C4-2B (cell line): Measurements from ENCODE around the gene TRPM1.

Experiments
- H3K27ac ChIP-seq: fragments of 450-650 bp; 2 replicates; pipeline ENCODE4 v1.5.1; 2017
- ZFX ChIP-seq: fragments of 450-650 bp; IDR thresholded peaks from 2 replicates; pipeline ENCODE4 v1.6.1; 2017
- TF ChIP-seq, protein P1 (sequence below): fragments of 450-650 bp; conservative IDR thresholded peaks from 2 replicates; pipeline ENCODE4 v1.5.1; 2017; ENCODE audit warnings: mild to moderate bottlenecking

The TRPM1 gene

DNA sequence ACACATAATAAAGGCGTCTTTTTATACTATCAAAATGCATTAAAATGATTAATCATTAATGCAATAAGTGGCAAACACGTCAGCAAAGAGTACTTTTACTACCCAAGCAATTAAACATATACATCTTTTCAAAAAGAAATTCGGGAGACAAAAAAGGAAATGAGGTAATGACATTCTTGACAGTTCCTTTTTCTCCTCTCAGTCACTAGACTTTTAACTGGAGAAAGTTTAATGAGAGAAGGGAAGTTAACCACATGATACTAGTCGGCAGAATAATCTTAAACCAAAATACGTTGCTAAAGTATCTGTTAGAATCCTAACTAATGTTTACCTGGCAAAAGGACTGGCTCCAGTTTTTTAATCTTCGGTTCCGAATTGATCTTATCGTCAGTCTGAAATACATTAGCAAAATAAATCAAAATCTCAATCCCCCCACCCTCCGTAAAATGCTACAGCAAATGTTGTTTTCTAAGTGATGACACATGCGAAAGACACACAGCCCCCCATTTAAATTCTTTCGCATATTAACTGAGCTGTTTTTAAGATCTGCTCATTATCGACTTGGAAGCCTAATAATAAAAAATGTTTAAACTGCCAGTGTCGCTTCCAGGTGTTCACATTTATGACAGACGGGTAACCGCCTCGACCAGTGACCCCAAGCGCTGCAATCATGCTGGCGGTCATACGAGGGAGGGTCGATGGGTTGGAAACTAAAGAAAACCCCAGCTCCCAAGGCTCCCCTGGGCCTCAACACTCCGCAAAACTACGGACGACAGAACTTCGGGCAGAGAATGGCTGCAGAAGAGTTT lies 110.9 kb downstream of the TRPM1 start:
- TF ChIP-seq, protein P1, sequence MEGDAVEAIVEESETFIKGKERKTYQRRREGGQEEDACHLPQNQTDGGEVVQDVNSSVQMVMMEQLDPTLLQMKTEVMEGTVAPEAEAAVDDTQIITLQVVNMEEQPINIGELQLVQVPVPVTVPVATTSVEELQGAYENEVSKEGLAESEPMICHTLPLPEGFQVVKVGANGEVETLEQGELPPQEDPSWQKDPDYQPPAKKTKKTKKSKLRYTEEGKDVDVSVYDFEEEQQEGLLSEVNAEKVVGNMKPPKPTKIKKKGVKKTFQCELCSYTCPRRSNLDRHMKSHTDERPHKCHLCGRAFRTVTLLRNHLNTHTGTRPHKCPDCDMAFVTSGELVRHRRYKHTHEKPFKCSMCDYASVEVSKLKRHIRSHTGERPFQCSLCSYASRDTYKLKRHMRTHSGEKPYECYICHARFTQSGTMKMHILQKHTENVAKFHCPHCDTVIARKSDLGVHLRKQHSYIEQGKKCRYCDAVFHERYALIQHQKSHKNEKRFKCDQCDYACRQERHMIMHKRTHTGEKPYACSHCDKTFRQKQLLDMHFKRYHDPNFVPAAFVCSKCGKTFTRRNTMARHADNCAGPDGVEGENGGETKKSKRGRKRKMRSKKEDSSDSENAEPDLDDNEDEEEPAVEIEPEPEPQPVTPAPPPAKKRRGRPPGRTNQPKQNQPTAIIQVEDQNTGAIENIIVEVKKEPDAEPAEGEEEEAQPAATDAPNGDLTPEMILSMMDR, result no peak
- no peak for TF ChIP-seq ZFX
- peak overlapping the region; percentile 84 for H3K27ac ChIP-seq

DNA sequence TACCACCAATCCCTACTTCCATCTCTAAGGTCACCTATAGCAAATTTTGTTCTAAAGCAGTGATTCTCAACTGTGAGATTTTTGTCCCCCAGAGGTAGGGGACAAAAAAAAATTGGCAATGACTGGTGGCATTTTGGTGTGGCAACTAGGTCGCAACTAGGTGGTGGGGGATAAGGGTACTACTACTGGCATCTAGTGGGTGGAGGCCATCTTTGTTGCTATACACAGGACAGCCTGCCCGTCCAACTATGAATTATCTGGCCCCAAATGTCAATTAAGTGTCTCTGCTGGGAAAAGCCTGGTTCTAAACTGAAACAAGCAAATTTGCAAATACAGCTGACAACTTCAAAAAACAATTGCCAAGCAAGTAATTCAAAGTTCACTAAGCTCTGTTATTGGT lies 111.5 kb downstream of the TRPM1 start:
- no peak overlapping the region for H3K27ac ChIP-seq
- TF ChIP-seq, protein P1, result no peak
- TF ChIP-seq ZFX, result no peak

- TF ChIP-seq, protein P1, result no peak
- TF ChIP-seq ZFX, result no peak
- no peak overlapping the region; the same call in 1 of the 2 replicates for H3K27ac ChIP-seq
Observed at GRCh38 chr15:30985081-30985531, 116.4 kb downstream of the TRPM1 start.

- peak overlapping the region; percentile 13; the same call in 1 of the 2 replicates for H3K27ac ChIP-seq
Observed at GRCh38 chr15:30984542-30984941, 117.0 kb downstream of the TRPM1 start.

DNA sequence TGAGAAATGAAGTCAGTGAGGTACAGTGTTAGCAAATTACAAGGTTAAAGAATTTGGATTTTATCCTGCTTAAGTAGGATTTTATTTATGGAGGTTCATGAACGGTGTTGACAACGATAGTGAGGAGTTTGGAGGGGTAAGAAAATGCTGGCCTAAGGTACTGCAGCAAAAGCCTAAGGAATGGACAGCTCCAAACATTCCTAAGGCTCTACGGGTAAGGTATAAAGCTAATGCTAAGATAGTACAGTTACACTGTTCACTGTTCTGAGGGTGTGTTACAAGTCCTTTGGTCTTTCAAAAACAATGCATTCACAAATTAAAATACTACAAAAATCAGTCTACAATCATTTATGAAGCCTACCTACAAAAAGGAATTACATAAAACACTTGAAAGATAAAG lies 117.4 kb downstream of the TRPM1 start:
- TF ChIP-seq, protein P1, result no peak
- TF ChIP-seq ZFX, result no peak
- H3K27ac ChIP-seq, result no peak overlapping the region

More at GRCh38 chr15:30984542-30984941, 117.0 kb downstream of the TRPM1 start:
- no peak for TF ChIP-seq ZFX
- TF ChIP-seq, protein P1, result no peak

DNA sequence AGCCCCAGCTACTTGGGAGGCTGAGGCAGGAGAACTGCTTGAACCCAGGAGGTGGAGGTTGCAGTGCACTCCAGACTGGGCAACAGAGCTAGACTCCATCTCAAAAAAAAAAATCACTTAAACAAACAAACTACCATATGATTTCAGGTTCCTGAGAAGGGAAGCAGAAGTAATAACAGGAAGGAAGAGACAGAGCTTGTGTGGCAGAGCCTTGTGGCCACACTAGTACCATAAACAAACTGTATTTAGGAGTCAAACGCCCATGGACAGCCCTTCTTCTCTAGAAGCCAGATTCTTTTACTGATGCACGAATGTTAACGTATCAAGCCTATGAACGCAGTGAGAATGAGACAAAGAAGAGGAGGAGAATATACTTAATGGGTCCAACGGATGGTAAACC lies 122.1 kb downstream of the TRPM1 start:
- TF ChIP-seq ZFX, result no peak
- TF ChIP-seq, protein P1, result no peak
- no peak overlapping the region for H3K27ac ChIP-seq

- no peak for TF ChIP-seq ZFX
- TF ChIP-seq, protein P1, result no peak
- H3K27ac ChIP-seq, result no peak overlapping the region
Observed at GRCh38 chr15:30978328-30978727, 123.2 kb downstream of the TRPM1 start.
